GM18951 (cell line): Measurements from ENCODE around the gene GNS.

Experiments used
- POLR2A ChIP-seq: IDR thresholded peaks from 4 replicates; pipeline ENCODE4 v1.6.1; 2011; ENCODE audit warnings: mild to moderate bottlenecking; ENCODE audit not compliant: insufficient read length, insufficient read depth; ENCODE audit errors: extremely low read depth
- in situ Hi-C: fragments of 300-500 bp; cut with MboI; formaldehyde crosslinking; loops from one replicate; pipeline ENCODE4 v1.12.0; 2022; ENCODE audit warnings: low sequenced_read_pairs, mixed read lengths, inconsistent platforms; ENCODE audit not compliant: unreplicated experiment

The GNS gene

GRCh38 chr12:64756376-64756775, 2.8 kb downstream of the GNS start:
- TF ChIP-seq POLR2A: no peak
- in situ Hi-C loops: no loop called here

GRCh38 chr12:64753427-64753826, 5.8 kb downstream of the GNS start:
- in situ Hi-C loops: no loop called here
- TF ChIP-seq POLR2A: no peak

- in situ Hi-C loops: no loop called here
- TF ChIP-seq POLR2A: no peak
Measured at GRCh38 chr12:64752833-64753238, 6.4 kb downstream of the GNS start.

GRCh38 chr12:64752032-64752431, 7.2 kb downstream of the GNS start:
- in situ Hi-C loops: no loop called here
- TF ChIP-seq POLR2A: no peak

- in situ Hi-C loops: no loop called here
- no peak for TF ChIP-seq POLR2A
Measured at GRCh38 chr12:64749461-64750200, 9.6 kb downstream of the GNS start.

GRCh38 chr12:64747695-64748094, 11.5 kb downstream of the GNS start:
- no peak for TF ChIP-seq POLR2A
- in situ Hi-C loops: no loop called here

- in situ Hi-C loops: no loop called here
- TF ChIP-seq POLR2A: no peak
Measured at GRCh38 chr12:64746663-64747062, 12.5 kb downstream of the GNS start.

- in situ Hi-C loops: no loop called here
- no peak for TF ChIP-seq POLR2A
Measured at GRCh38 chr12:64745980-64746379, 13.2 kb downstream of the GNS start.

GRCh38 chr12:64745259-64745807, 13.9 kb downstream of the GNS start:
- in situ Hi-C loops: no loop called here
- TF ChIP-seq POLR2A: no peak

GRCh38 chr12:64744422-64745258, 14.6 kb downstream of the GNS start:
- in situ Hi-C loops: no loop called here

GRCh38 chr12:64743206-64743605, 16.0 kb downstream of the GNS start:
- in situ Hi-C loops: no loop called here
- no peak for TF ChIP-seq POLR2A

More at GRCh38 chr12:64744422-64745258, 14.6 kb downstream of the GNS start:
- TF ChIP-seq POLR2A: no peak

- in situ Hi-C loops: no loop called here
- TF ChIP-seq POLR2A: no peak
Measured at GRCh38 chr12:64742416-64742815, 16.8 kb downstream of the GNS start.

GRCh38 chr12:64740646-64741045, 18.6 kb downstream of the GNS start:
- TF ChIP-seq POLR2A: no peak
- in situ Hi-C loops: no loop called here
